ENCODE measurements around the gene TMEM8B. TPM values are rescaled to one million over a fixed set of nuclear protein-coding genes. Genes with fewer than 3 reads are reported as not detected.

TMEM8B gene
- total RNA-seq, 1 experiment from 2014 or later, result 9.3 TPM

DNA sequence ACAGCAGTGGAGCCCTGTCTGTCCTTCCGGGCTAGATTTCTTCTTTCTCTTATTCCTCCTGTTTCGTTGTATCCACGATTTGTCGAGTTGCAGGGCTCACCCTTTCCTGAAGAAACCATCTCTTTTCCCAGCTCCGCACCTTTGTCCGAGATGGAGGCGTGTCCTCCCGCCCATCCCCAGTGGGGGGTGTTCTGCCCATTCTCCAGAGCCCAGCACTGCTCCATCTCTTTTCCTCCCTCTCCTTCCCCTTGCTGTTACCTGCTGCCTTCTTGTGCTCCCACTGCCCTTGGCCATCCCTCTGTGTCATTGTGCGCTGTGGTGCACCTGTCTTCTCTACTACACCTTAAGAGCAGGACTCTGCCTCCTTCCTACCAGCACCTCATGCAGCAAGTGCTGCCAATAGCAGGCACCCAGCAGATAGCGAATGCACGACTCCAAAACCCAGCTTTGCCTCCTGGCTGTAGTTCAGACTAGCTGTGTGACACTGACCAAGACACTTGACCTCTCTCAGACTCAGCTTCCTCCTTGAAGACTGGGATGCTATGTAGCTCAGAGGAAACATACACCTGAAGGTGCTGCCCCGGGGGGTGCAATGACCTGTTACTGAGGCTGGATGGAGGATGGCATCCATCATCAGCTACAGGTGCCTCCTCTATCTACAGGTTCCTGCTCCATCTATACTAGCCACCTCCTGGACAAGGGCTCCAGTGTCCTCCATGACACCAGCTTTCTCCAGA, 32.3 kb downstream of the TMEM8B start:
- H3K9me3 ChIP-seq (ENCODE audit: control insufficient read depth, low read depth, low read length), result no peaks in the 10 kb centered on the region
- peaks cover 6% of the 10 kb centered on the region in 2 experiments for H3K4me1 Mint-ChIP-seq
- no peaks in the 10 kb centered on the region for H3K27me3 ChIP-seq (ENCODE audit: insufficient read depth, low read length)
- H4K20me1 ChIP-seq (ENCODE audit: control insufficient read depth, insufficient read depth, insufficient read length), result no peaks in the 10 kb centered on the region
- no peak overlapping the region for H2BK15ac ChIP-seq (ENCODE audit: low read depth, low read length)
- H3K14ac ChIP-seq (ENCODE audit: insufficient read depth, low read length), result no peak overlapping the region
- no peak overlapping the region for H3K56ac ChIP-seq (ENCODE audit: insufficient read length, low read depth, low read length)
- no peak overlapping the region for H4K8ac ChIP-seq (replicated peaks; ENCODE audit: insufficient read length, low read depth, low read length)
- H3K23ac ChIP-seq (ENCODE audit: insufficient read length, low read depth, low read length), result no peak overlapping the region
- TF ChIP-seq, protein P1, sequence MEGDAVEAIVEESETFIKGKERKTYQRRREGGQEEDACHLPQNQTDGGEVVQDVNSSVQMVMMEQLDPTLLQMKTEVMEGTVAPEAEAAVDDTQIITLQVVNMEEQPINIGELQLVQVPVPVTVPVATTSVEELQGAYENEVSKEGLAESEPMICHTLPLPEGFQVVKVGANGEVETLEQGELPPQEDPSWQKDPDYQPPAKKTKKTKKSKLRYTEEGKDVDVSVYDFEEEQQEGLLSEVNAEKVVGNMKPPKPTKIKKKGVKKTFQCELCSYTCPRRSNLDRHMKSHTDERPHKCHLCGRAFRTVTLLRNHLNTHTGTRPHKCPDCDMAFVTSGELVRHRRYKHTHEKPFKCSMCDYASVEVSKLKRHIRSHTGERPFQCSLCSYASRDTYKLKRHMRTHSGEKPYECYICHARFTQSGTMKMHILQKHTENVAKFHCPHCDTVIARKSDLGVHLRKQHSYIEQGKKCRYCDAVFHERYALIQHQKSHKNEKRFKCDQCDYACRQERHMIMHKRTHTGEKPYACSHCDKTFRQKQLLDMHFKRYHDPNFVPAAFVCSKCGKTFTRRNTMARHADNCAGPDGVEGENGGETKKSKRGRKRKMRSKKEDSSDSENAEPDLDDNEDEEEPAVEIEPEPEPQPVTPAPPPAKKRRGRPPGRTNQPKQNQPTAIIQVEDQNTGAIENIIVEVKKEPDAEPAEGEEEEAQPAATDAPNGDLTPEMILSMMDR (conservative IDR thresholded peaks at IDR 0.05), result no peak
- no peak overlapping the region for H3K27ac ChIP-seq (ENCODE audit: insufficient read length, low read depth, low read length)
- no peak overlapping the region for H3K4me3 Mint-ChIP-seq
- no peak overlapping the region for H2BK120ac ChIP-seq (ENCODE audit: low read depth, low read length, poor library complexity, severe bottlenecking)
- H3T11ph ChIP-seq (ENCODE audit: low read length), result no peak overlapping the region
- WGBS (ENCODE audit: extremely low coverage, insufficient read length, low lambda C conversion rate), result no CpG with 5 or more reads among the region's 12 CpGs
- H2AFZ ChIP-seq (ENCODE audit: low read length), result no peak overlapping the region
- H4K5ac ChIP-seq (ENCODE audit: insufficient read length, low read depth, low read length), result no peak overlapping the region
- H3K4ac ChIP-seq (ENCODE audit: low read depth, low read length), result no peak overlapping the region
- no peak overlapping the region for H3K9ac ChIP-seq (ENCODE audit: extremely low read depth, insufficient read length, low read length)
- no peaks in the 10 kb centered on the region for H3K23me2 ChIP-seq (ENCODE audit: insufficient read length, low read depth, low read length, poor library complexity, severe bottlenecking)
- no peak overlapping the region for H4K91ac ChIP-seq (ENCODE audit: insufficient read length, low read depth, low read length)
- H2BK20ac ChIP-seq (ENCODE audit: low read depth, low read length, poor library complexity, severe bottlenecking), result no peak overlapping the region
- no peak overlapping the region for H3K18ac ChIP-seq (ENCODE audit: insufficient read length, low read depth, low read length)
- H3K27me3 Mint-ChIP-seq (ENCODE audit: low read depth), result peaks cover 42% of the 10 kb centered on the region
- no peaks in the 10 kb centered on the region for H3K79me1 ChIP-seq (ENCODE audit: insufficient read depth, low read depth, low read length, poor library complexity, severe bottlenecking)
- no peak overlapping the region for H2AK5ac ChIP-seq (ENCODE audit: insufficient read length, low read length)
- no peak overlapping the region for H3K27ac Mint-ChIP-seq
- H2BK5ac ChIP-seq (ENCODE audit: insufficient read length, low read length), result no peak overlapping the region
- H3K4me2 ChIP-seq (ENCODE audit: insufficient read depth, insufficient read length, low read length), result no peak overlapping the region
- no peaks in the 10 kb centered on the region for H3K79me2 ChIP-seq (ENCODE audit: insufficient read depth, low read length)
- no peaks in the 10 kb centered on the region for H3K9me3 Mint-ChIP-seq
- no peaks in the 10 kb centered on the region for H3K4me1 ChIP-seq (ENCODE audit: insufficient read depth, low read length)
- no peaks in the 10 kb centered on the region for H3K36me3 Mint-ChIP-seq (ENCODE audit: insufficient read depth in 1 of 3, low read depth in 3 of 3)
- DNase-seq, result no peak
- H2BK12ac ChIP-seq (ENCODE audit: insufficient read length, low read depth, low read length), result no peak overlapping the region
